Natural killer cell (primary cell): Measurements from ENCODE around the gene AKAP13. TPM values are rescaled to one million over a fixed set of nuclear protein-coding genes. Genes with fewer than 3 reads are reported as not detected.
A peak's percentile ranks its signal among the peaks of the same experiment; 100 is the strongest.

Experiments used
- ATAC-seq, 3 donors: fragments of 150-1000 bp in 2 of 3; fragments of 200-7000 bp in 1 of 3; cut with Tn5 transposase; 1 replicate in 1 of 3; 2 replicates in 2 of 3; pipeline ENCODE4 v1.10.0; 2021; ENCODE audit warnings: mild to moderate bottlenecking in 2 of 3, moderate library complexity in 2 of 3
- DNase-seq, 2 donors: peaks; one replicate each; pipeline versions ENCODE4 v3.0.0 to v3.0.0-alpha.2; 2013 to 2021; ENCODE audit warnings: mixed read lengths in 1 of 2
- H3K27ac ChIP-seq: one replicate; pipeline ENCODE4 v1.5.1; 2013; ENCODE audit warnings: mild to moderate bottlenecking, low read length
- H3K27me3 ChIP-seq: one replicate; pipeline ENCODE4 v1.6.1; 2013; ENCODE audit warnings: low read length; ENCODE audit not compliant: control insufficient read depth, insufficient read depth
- H3K36me3 ChIP-seq: one replicate; pipeline ENCODE4 v1.6.1; 2013; ENCODE audit warnings: low read length; ENCODE audit not compliant: control insufficient read depth, insufficient read depth
- H3K4me1 ChIP-seq: one replicate; pipeline ENCODE4 v1.6.1; 2013; ENCODE audit warnings: low read length; ENCODE audit not compliant: control insufficient read depth, insufficient read depth
- H3K4me3 ChIP-seq: one replicate; pipeline ENCODE4 v1.5.1; 2013; ENCODE audit warnings: low read length
- H3K9me3 ChIP-seq: one replicate; pipeline ENCODE4 v1.6.1; 2013; ENCODE audit warnings: low read length; ENCODE audit not compliant: control insufficient read depth, insufficient read depth
- H3K27ac Mint-ChIP-seq, 2 donors: one replicate each; pipeline ENCODE4 v1.8.0; 2022; ENCODE audit warnings: mild to moderate bottlenecking in 2 of 2, mixed read lengths in 2 of 2, moderate library complexity in 1 of 2
- H3K27me3 Mint-ChIP-seq, 2 donors: one replicate each; pipeline ENCODE4 v1.8.0; 2022; ENCODE audit warnings: low read depth in 2 of 2, mixed read lengths in 2 of 2
- H3K36me3 Mint-ChIP-seq: one replicate; pipeline ENCODE4 v1.8.0; 2022; ENCODE audit warnings: mixed read lengths
- H3K4me1 Mint-ChIP-seq, 2 donors: one replicate each; pipeline ENCODE4 v1.8.0; 2022; ENCODE audit warnings: mixed read lengths in 2 of 2
- H3K4me3 Mint-ChIP-seq: one replicate; pipeline ENCODE4 v1.8.0; 2022; ENCODE audit warnings: mild to moderate bottlenecking, moderate library complexity, mixed read lengths
- H3K9me3 Mint-ChIP-seq, 2 donors: one replicate each; pipeline ENCODE4 v1.8.0; 2022; ENCODE audit warnings: mixed read lengths in 2 of 2
- WGBS: methylation state at CpG from one replicate; pipeline ENCODE4 v1.1.7; 2013; ENCODE audit warnings: missing lambda C conversion rate; ENCODE audit not compliant: insufficient coverage; 5-methylcytosine and 5-hydroxymethylcytosine counted together
- intact Hi-C: fragments of 100-400 bp; cut with micrococcal nuclease; formaldehyde crosslinking; loops from one replicate; pipeline ENCODE4 v1.14.2; 2022
- total RNA-seq, 4 donors: library from RNA; stranded (reverse); fragments of 120-200 nt in 1 of 4; gene quantifications; one replicate each; pipeline versions ENCODE4 v1.2.3 to v1.2.4, GENCODE V29; 2013 to 2022
- TF ChIP-seq, protein P1 (sequence below): fragments of 200-600 bp; IDR thresholded peaks from one replicate; pipeline ENCODE4 v1.8.0; 2022; ENCODE audit warnings: antibody characterized with exemption

The AKAP13 gene
- total RNA-seq, 3 donors from 2014 or later (not counting 1 experiment from before 2014, with no cell fraction given) = 573 to 661 (median 647) TPM

- Mint-ChIP-seq H3K36me3 (no peaks in the 10 kb centered on the region), H3K4me1 (peaks cover 19 to 44% of the 10 kb centered on the region in 2 donors), H3K27ac (peak overlapping the region in 1 of 2 donors; percentile 27), H3K9me3 (no peaks in the 10 kb centered on the region), H3K27me3 (no peaks in the 10 kb centered on the region), H3K4me3 (no peak overlapping the region)
- Histone ChIP-seq H3K4me3 (no peak overlapping the region), H3K36me3 (no peaks in the 10 kb centered on the region), H3K9me3 (no peaks in the 10 kb centered on the region), H3K27me3 (no peaks in the 10 kb centered on the region), H3K4me1 (peaks cover 6% of the 10 kb centered on the region), H3K27ac (no peak overlapping the region)
- TF ChIP-seq, protein P1, sequence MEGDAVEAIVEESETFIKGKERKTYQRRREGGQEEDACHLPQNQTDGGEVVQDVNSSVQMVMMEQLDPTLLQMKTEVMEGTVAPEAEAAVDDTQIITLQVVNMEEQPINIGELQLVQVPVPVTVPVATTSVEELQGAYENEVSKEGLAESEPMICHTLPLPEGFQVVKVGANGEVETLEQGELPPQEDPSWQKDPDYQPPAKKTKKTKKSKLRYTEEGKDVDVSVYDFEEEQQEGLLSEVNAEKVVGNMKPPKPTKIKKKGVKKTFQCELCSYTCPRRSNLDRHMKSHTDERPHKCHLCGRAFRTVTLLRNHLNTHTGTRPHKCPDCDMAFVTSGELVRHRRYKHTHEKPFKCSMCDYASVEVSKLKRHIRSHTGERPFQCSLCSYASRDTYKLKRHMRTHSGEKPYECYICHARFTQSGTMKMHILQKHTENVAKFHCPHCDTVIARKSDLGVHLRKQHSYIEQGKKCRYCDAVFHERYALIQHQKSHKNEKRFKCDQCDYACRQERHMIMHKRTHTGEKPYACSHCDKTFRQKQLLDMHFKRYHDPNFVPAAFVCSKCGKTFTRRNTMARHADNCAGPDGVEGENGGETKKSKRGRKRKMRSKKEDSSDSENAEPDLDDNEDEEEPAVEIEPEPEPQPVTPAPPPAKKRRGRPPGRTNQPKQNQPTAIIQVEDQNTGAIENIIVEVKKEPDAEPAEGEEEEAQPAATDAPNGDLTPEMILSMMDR = no peak
- DNase-seq (no peak), ATAC-seq (no peak)
- intact Hi-C loops = no loop called here
- 93% methylated on average over 2 of the region's 2 CpGs for WGBS
These were observed 116.3 kb downstream of the AKAP13 start for GRCh38 chr15:85496551-85497171.

- Histone ChIP-seq H3K36me3 (no peaks in the 10 kb centered on the region), H3K9me3 (no peaks in the 10 kb centered on the region), H3K27me3 (no peaks in the 10 kb centered on the region), H3K4me3 (no peak overlapping the region), H3K27ac (no peak overlapping the region), H3K4me1 (peaks cover 6% of the 10 kb centered on the region)
- no peak for ATAC-seq
- H3K4me1 Mint-ChIP-seq = peaks cover 19 to 47% of the 10 kb centered on the region in 2 donors
- TF ChIP-seq, protein P1 = no peak
- intact Hi-C loops = no loop called here
- WGBS = 93% methylated on average over 2 of the region's 2 CpGs
- H3K27me3 Mint-ChIP-seq = no peaks in the 10 kb centered on the region
- no peak overlapping the region for H3K4me3 Mint-ChIP-seq
- peak overlapping the region in 1 of 2 donors; percentile 27 for H3K27ac Mint-ChIP-seq
- no peaks in the 10 kb centered on the region for H3K36me3 Mint-ChIP-seq
- no peaks in the 10 kb centered on the region for H3K9me3 Mint-ChIP-seq
- no peak for DNase-seq
These were observed 116.8 kb downstream of the AKAP13 start for GRCh38 chr15:85497172-85497569.

DNA sequence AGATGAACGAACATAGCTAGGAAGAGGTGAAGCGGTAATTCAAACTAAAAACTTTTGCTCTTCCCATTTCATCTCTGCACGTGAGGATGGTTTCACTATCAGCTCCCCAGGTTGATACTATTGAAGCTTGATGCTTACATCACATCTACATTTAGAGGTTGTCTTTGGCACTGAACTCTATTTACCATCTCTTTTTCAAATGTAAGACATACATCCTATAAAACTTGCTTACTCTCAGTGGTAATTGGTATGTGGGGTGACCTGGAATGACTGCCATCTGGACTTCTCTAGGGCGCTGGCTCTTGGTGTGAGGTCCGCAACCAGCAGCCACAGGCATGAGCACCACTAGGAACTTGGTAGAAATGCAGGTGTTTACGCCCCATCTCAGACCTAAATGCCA, 118.1 kb downstream of the AKAP13 start:
- no peaks in the 10 kb centered on the region for H3K36me3 ChIP-seq
- no peak overlapping the region for H3K27ac ChIP-seq
- Mint-ChIP-seq H3K27ac (no peak overlapping the region), H3K4me1 (peaks cover 19 to 46% of the 10 kb centered on the region in 2 donors), H3K9me3 (no peaks in the 10 kb centered on the region), H3K4me3 (no peak overlapping the region), H3K27me3 (no peaks in the 10 kb centered on the region), H3K36me3 (no peaks in the 10 kb centered on the region)
- H3K4me3 ChIP-seq = no peak overlapping the region
- intact Hi-C loops = no loop called here
- 94% methylated on average over 6 of the region's 6 CpGs for WGBS
- TF ChIP-seq, protein P1 = no peak
- no peaks in the 10 kb centered on the region for H3K27me3 ChIP-seq
- ATAC-seq (no peak), DNase-seq (no peak)
- H3K9me3 ChIP-seq = no peaks in the 10 kb centered on the region
- H3K4me1 ChIP-seq = peaks cover 6% of the 10 kb centered on the region

GRCh38 chr15:85499371-85499887, 119.0 kb downstream of the AKAP13 start:
- Mint-ChIP-seq H3K27me3 (no peaks in the 10 kb centered on the region), H3K36me3 (no peaks in the 10 kb centered on the region), H3K4me3 (no peak overlapping the region), H3K9me3 (no peaks in the 10 kb centered on the region), H3K27ac (no peak overlapping the region), H3K4me1 (peaks cover 15 to 47% of the 10 kb centered on the region in 2 donors)
- intact Hi-C loops = no loop called here
- 97% methylated on average over 6 of the region's 7 CpGs for WGBS
- Histone ChIP-seq H3K36me3 (no peaks in the 10 kb centered on the region), H3K4me1 (peaks cover 6% of the 10 kb centered on the region), H3K9me3 (no peaks in the 10 kb centered on the region), H3K4me3 (no peak overlapping the region), H3K27me3 (no peaks in the 10 kb centered on the region), H3K27ac (no peak overlapping the region)
- TF ChIP-seq, protein P1 = no peak
- DNase-seq (no peak), ATAC-seq (no peak)
